ENCODE data around the gene TUFM. TPM values are rescaled to one million over a fixed set of nuclear protein-coding genes. Genes with fewer than 3 reads are reported as not detected.

TUFM gene
- total RNA-seq, 2 experiments from 2014 or later, result 156 to 199 TPM

GRCh38 chr16:28879841-28880588 is 33.9 kb upstream of the TUFM start:
- H3K4me3 Mint-ChIP-seq, result peak overlapping the region; percentile 88
- ATAC-seq (peak; percentile 98), DNase-seq (peak; percentile 96)
- H3K9me3 Mint-ChIP-seq (ENCODE audit: low read depth), result no peaks in the 10 kb centered on the region
- CTCF ChIA-PET, result interaction anchor here (1.0 to 3.5 kb wide), 5 partner anchors 16 to 69 kb away, joined by 3 to 16 read pairs (median 12); partner anchors contain the start of genes SH2B1 and TUFM
- peak overlapping the region; percentile 76 for H3K27ac Mint-ChIP-seq
- H3K4me1 Mint-ChIP-seq, result peaks cover 40% of the 10 kb centered on the region
- H3K27me3 Mint-ChIP-seq, result peaks cover 3% of the 10 kb centered on the region
- H3K36me3 Mint-ChIP-seq, result no peaks in the 10 kb centered on the region

GRCh38 chr16:28879261-28879840 is 33.2 kb upstream of the TUFM start:
- Mint-ChIP-seq H3K4me1 (peaks cover 40% of the 10 kb centered on the region), H3K27me3 (peaks cover 3% of the 10 kb centered on the region), H3K9me3 (ENCODE audit: low read depth) (no peaks in the 10 kb centered on the region), H3K27ac (peak overlapping the region; percentile 76), H3K36me3 (no peaks in the 10 kb centered on the region), H3K4me3 (peak overlapping the region; percentile 88)
- DNase-seq (no peak), ATAC-seq (peak; percentile 53)
- CTCF ChIA-PET, result interaction anchor here (1.0 to 3.5 kb wide), 5 partner anchors 15 to 69 kb away, joined by 3 to 16 read pairs (median 12); partner anchors contain the start of genes SH2B1 and TUFM

GRCh38 chr16:28878083-28878926 is 32.2 kb upstream of the TUFM start, which contains the start of gene ATP2A1:
ATP2A1 (plus strand) TSS chr16:28878488; CDS start chr16:28878672, 184 bp downstream.
- no peaks in the 10 kb centered on the region for H3K9me3 Mint-ChIP-seq (ENCODE audit: low read depth)
- H3K27me3 Mint-ChIP-seq, result peaks cover 3% of the 10 kb centered on the region
- ATAC-seq (no peak), DNase-seq (no peak)
- peak within 1 kb of the TSS; percentile 88 for H3K4me3 Mint-ChIP-seq
- CTCF ChIA-PET, result interaction anchor here (1.0 to 3.5 kb wide), 4 partner anchors 14 to 70 kb away, joined by 5 to 16 read pairs (median 13); partner anchors contain the start of genes SH2B1 and TUFM
- peak within 1 kb of the TSS; percentile 76 for H3K27ac Mint-ChIP-seq
- no peaks in the 10 kb centered on the region for H3K36me3 Mint-ChIP-seq
- peaks cover 44% of the 10 kb centered on the region for H3K4me1 Mint-ChIP-seq

- H3K4me1 Mint-ChIP-seq, result peaks cover 47% of the 10 kb centered on the region
- no peaks in the 10 kb centered on the region for H3K9me3 Mint-ChIP-seq (ENCODE audit: low read depth)
- H3K4me3 Mint-ChIP-seq, result no peak overlapping the region
- CTCF ChIA-PET, result interaction anchor here (3.5 kb wide), 1 partner anchor 14 kb away, joined by 16 read pairs; the partner anchor contains the start of gene SH2B1
- H3K27me3 Mint-ChIP-seq, result peaks cover 3% of the 10 kb centered on the region
- H3K27ac Mint-ChIP-seq, result no peak overlapping the region
- no peaks in the 10 kb centered on the region for H3K36me3 Mint-ChIP-seq
- ATAC-seq (no peak), DNase-seq (no peak)
These were observed 31.5 kb upstream of the TUFM start for GRCh38 chr16:28877655-28878000.

- H3K4me1 Mint-ChIP-seq, result peaks cover 47% of the 10 kb centered on the region
- H3K27ac Mint-ChIP-seq, result no peak overlapping the region
- no peak overlapping the region for H3K4me3 Mint-ChIP-seq
- peak; percentile 67 for DNase-seq
- H3K9me3 Mint-ChIP-seq (ENCODE audit: low read depth), result no peaks in the 10 kb centered on the region
- CTCF ChIA-PET, result interaction anchor here (0.8 kb wide), 1 partner anchor 31 kb away, joined by 3 read pairs; the partner anchor contains the start of gene TUFM
- ATAC-seq, result no peak
- H3K27me3 Mint-ChIP-seq, result peaks cover 3% of the 10 kb centered on the region
- no peaks in the 10 kb centered on the region for H3K36me3 Mint-ChIP-seq
These were observed 31.0 kb upstream of the TUFM start for GRCh38 chr16:28876973-28877654.

GRCh38 chr16:28876019-28876659 is 30.0 kb upstream of the TUFM start:
- no peak for ATAC-seq
- Mint-ChIP-seq H3K36me3 (peaks cover 1% of the 10 kb centered on the region), H3K4me3 (no peak overlapping the region), H3K27me3 (peaks cover under 1% of the 10 kb centered on the region), H3K9me3 (ENCODE audit: low read depth) (no peaks in the 10 kb centered on the region), H3K27ac (no peak overlapping the region), H3K4me1 (peaks cover 44% of the 10 kb centered on the region)
- no peak for DNase-seq
- CTCF ChIA-PET, result interaction anchor here (3.7 kb wide), 1 partner anchor 68 kb away, joined by 43 read pairs; no protein-coding TSS in a partner anchor

- Mint-ChIP-seq H3K4me1 (peaks cover 38% of the 10 kb centered on the region), H3K27ac (no peak overlapping the region), H3K27me3 (no peaks in the 10 kb centered on the region), H3K9me3 (ENCODE audit: low read depth) (no peaks in the 10 kb centered on the region), H3K4me3 (no peak overlapping the region), H3K36me3 (peaks cover 1% of the 10 kb centered on the region)
- CTCF ChIA-PET, result interaction anchor here (1.2 to 3.7 kb wide), 5 partner anchors 10 to 75 kb away, joined by 3 to 43 read pairs (median 5); partner anchors contain the start of gene NFATC2IP
- no peak for DNase-seq
- ATAC-seq, result no peak
These were observed 29.2 kb upstream of the TUFM start for GRCh38 chr16:28875134-28876018.

- CTCF ChIA-PET, result interaction anchor here (1.2 to 3.7 kb wide), 6 partner anchors 9 to 76 kb away, joined by 3 to 43 read pairs (median 8); partner anchors contain the start of genes NFATC2IP and SH2B1
- no peak overlapping the region for H3K27ac Mint-ChIP-seq
- no peaks in the 10 kb centered on the region for H3K9me3 Mint-ChIP-seq (ENCODE audit: low read depth)
- no peaks in the 10 kb centered on the region for H3K27me3 Mint-ChIP-seq
- no peak for ATAC-seq
- no peak for DNase-seq
- H3K4me1 Mint-ChIP-seq, result peaks cover 34% of the 10 kb centered on the region
- H3K4me3 Mint-ChIP-seq, result no peak overlapping the region
- peaks cover 8% of the 10 kb centered on the region for H3K36me3 Mint-ChIP-seq
These were observed 28.3 kb upstream of the TUFM start for GRCh38 chr16:28874406-28874805.

- CTCF ChIA-PET, result interaction anchor here (0.7 to 3.7 kb wide), 9 partner anchors 9 to 362 kb away, joined by 3 to 43 read pairs (median 5); partner anchors contain the start of genes SH2B1 and TUFM
- H3K4me1 Mint-ChIP-seq, result peaks cover 27% of the 10 kb centered on the region
- ATAC-seq (peak; percentile 86), DNase-seq (peak; percentile 71)
- no peaks in the 10 kb centered on the region for H3K27me3 Mint-ChIP-seq
- H3K4me3 Mint-ChIP-seq, result no peak overlapping the region
- H3K27ac Mint-ChIP-seq, result no peak overlapping the region
- no peaks in the 10 kb centered on the region for H3K9me3 Mint-ChIP-seq (ENCODE audit: low read depth)
- peaks cover 13% of the 10 kb centered on the region for H3K36me3 Mint-ChIP-seq
These were observed 27.5 kb upstream of the TUFM start for GRCh38 chr16:28873543-28874201.

- H3K4me3 Mint-ChIP-seq, result no peak overlapping the region
- no peak for DNase-seq
- H3K9me3 Mint-ChIP-seq (ENCODE audit: low read depth), result no peaks in the 10 kb centered on the region
- H3K36me3 Mint-ChIP-seq, result peaks cover 13% of the 10 kb centered on the region
- H3K27me3 Mint-ChIP-seq, result no peaks in the 10 kb centered on the region
- CTCF ChIA-PET, result interaction anchor here (1.0 to 3.7 kb wide), 6 partner anchors 8 to 88 kb away, joined by 3 to 43 read pairs (median 8); partner anchors contain the start of genes SH2B1 and TUFM
- no peak overlapping the region for H3K27ac Mint-ChIP-seq
- peaks cover 20% of the 10 kb centered on the region for H3K4me1 Mint-ChIP-seq
- no peak for ATAC-seq
These were observed 26.8 kb upstream of the TUFM start for GRCh38 chr16:28872952-28873351.

GRCh38 chr16:28869201-28869600 is 23.1 kb upstream of the TUFM start:
- Mint-ChIP-seq H3K9me3 (ENCODE audit: low read depth) (no peaks in the 10 kb centered on the region), H3K27ac (no peak overlapping the region)
- CTCF ChIA-PET, result no interaction called here

More at GRCh38 chr16:28869201-28869600, 23.1 kb upstream of the TUFM start:
- no peak for ATAC-seq
- H3K4me1 Mint-ChIP-seq, result peaks cover 17% of the 10 kb centered on the region
- no peak overlapping the region for H3K4me3 Mint-ChIP-seq
- no peak for DNase-seq
- H3K27me3 Mint-ChIP-seq, result no peaks in the 10 kb centered on the region
- H3K36me3 Mint-ChIP-seq, result peaks cover 17% of the 10 kb centered on the region
